A549 (cell line): ENCODE results near the gene SYCN. TPM values are rescaled to one million over a fixed set of nuclear protein-coding genes. Genes with fewer than 3 reads are reported as not detected.

ENCODE experiments used
- ATAC-seq, 2 experiments: fragments of 200-7000 bp in 1 of 2; fragments of >200 bp in 1 of 2; cut with Nextera tagmentation in 1 of 2; cut with Tn5 transposase in 1 of 2; 3 replicates each; pipeline versions ENCODE4 v1.8.0 to v1.9.1; 2018 to 2020; ENCODE audit warnings: mild to moderate bottlenecking in 1 of 2, moderate library complexity in 1 of 2
- CTCF ChIA-PET: fragments of 300-600 bp; sonication (Branson Sonifier 250); formaldehyde crosslinking; extraction: SDS; loops from one replicate; lab custom pipeline; 2021; ENCODE audit warnings: antibody characterized with exemption, inconsistent platforms; lab: Yijun Ruan, JAX
- POLR2A ChIA-PET: fragments of 350-600 bp; formaldehyde crosslinking; extraction: SDS; loops from one replicate; lab custom pipeline; 2021; ENCODE audit warnings: antibody characterized with exemption, inconsistent platforms; lab: Yijun Ruan, JAX
- DNase-seq, 2 experiments: peaks; one replicate each; pipeline versions ENCODE4 v3.0.0 to v3.0.0-alpha.2; 2011 to 2016; ENCODE audit warnings: low read depth in 1 of 2, low spot score in 1 of 2
- FAIRE-seq: peaks from 2 replicates; lab custom pipeline; 2011; peaks lifted over from hg19 to GRCh38; lab: Jason Lieb, UNC
- H3K27ac ChIP-seq, 2 experiments: fragments of >200 bp; sonication (Bioruptor Twin); formaldehyde crosslinking; 3 replicates each; pipeline ENCODE4 v1.5.1; 2016 to 2017
- H3K4me1 ChIP-seq: fragments of >200 bp; sonication (Bioruptor Twin); formaldehyde crosslinking; 3 replicates; pipeline ENCODE4 v1.6.1; 2016
- H3K4me2 ChIP-seq: fragments of >200 bp; sonication (Bioruptor Twin); formaldehyde crosslinking; 3 replicates; pipeline ENCODE4 v1.6.1; 2016
- H3K4me3 ChIP-seq: fragments of >200 bp; sonication (Bioruptor Twin); formaldehyde crosslinking; 3 replicates; pipeline ENCODE4 v1.5.1; 2016
- H3K9me3 ChIP-seq: fragments of >200 bp; sonication (Bioruptor Twin); formaldehyde crosslinking; 3 replicates; pipeline ENCODE4 v1.6.1; 2016
- ATOH8 ChIP-seq: fragments of 250-450 bp; sonication (Bioruptor Pico); IDR thresholded peaks from 2 replicates; pipeline ENCODE4 v1.5.0; 2020; ENCODE audit warnings: low read depth, mild to moderate bottlenecking, moderate library complexity
- EHF ChIP-seq: fragments of 250-450 bp; sonication (Bioruptor Pico); IDR thresholded peaks from 2 replicates; pipeline ENCODE4 v1.5.0; 2020; ENCODE audit warnings: mild to moderate bottlenecking
- EHMT2 ChIP-seq: fragments of 200-600 bp; sonication (generic); IDR thresholded peaks from 2 replicates; pipeline ENCODE4 v1.6.1; 2016; ENCODE audit warnings: antibody characterized with exemption, low read depth, mild to moderate bottlenecking, moderate library complexity
- FOSB ChIP-seq: fragments of 250-450 bp; sonication (Bioruptor Pico); IDR thresholded peaks from 2 replicates; pipeline ENCODE4 v1.5.0; 2020; ENCODE audit warnings: mild to moderate bottlenecking, moderate library complexity
- FOSL2 ChIP-seq, 2 experiments: fragments of 450-650 bp in 1 of 2; fragments of >200 bp in 1 of 2; sonication (Bioruptor Twin) in 1 of 2; formaldehyde crosslinking; IDR thresholded peaks; 2 replicates each; pipeline versions ENCODE4 v1.5.0 to v1.6.1; 2016 to 2020; ENCODE audit warnings: mild to moderate bottlenecking in 1 of 2, moderate library complexity in 1 of 2
- FOXS1 ChIP-seq: fragments of 250-450 bp; sonication (Bioruptor Pico); IDR thresholded peaks from 2 replicates; pipeline ENCODE4 v1.5.0; 2020; ENCODE audit warnings: mild to moderate bottlenecking, moderate library complexity
- GATA3 ChIP-seq: IDR thresholded peaks from 2 replicates; pipeline ENCODE4 v1.6.1; 2012; ENCODE audit warnings: borderline replicate concordance
- HEYL ChIP-seq: fragments of 250-450 bp; sonication (Bioruptor Pico); IDR thresholded peaks from 2 replicates; pipeline ENCODE4 v1.8.0; 2021; ENCODE audit warnings: mild to moderate bottlenecking, moderate library complexity
- HOXB5 ChIP-seq: fragments of 250-450 bp; sonication (Bioruptor Pico); IDR thresholded peaks from 2 replicates; pipeline ENCODE4 v1.5.0; 2020; ENCODE audit warnings: mild to moderate bottlenecking, moderate library complexity
- JUNB ChIP-seq: fragments of >200 bp; sonication (Bioruptor Twin); formaldehyde crosslinking; IDR thresholded peaks from 2 replicates; pipeline ENCODE4 v1.6.1; 2016
- KDM1A ChIP-seq: fragments of 200-600 bp; sonication (generic); IDR thresholded peaks from 2 replicates; pipeline ENCODE4 v1.6.1; 2016; ENCODE audit warnings: low read depth, mild to moderate bottlenecking
- KDM5A ChIP-seq: fragments of 200-600 bp; sonication (generic); IDR thresholded peaks from 2 replicates; pipeline ENCODE4 v1.6.1; 2016; ENCODE audit warnings: antibody characterized with exemption, mild to moderate bottlenecking
- MAFK ChIP-seq: fragments of 450-650 bp; IDR thresholded peaks from 2 replicates; pipeline ENCODE4 v1.6.1; 2014; ENCODE audit not compliant: partially characterized antibody
- MAZ ChIP-seq: fragments of 150-350 bp; IDR thresholded peaks from 2 replicates; pipeline ENCODE4 v1.6.1; 2014; ENCODE audit warnings: antibody characterized with exemption, low read depth, low read length, borderline replicate concordance
- MYC ChIP-seq: IDR thresholded peaks from 2 replicates; pipeline ENCODE4 v1.6.1; 2012; ENCODE audit warnings: mild to moderate bottlenecking, inconsistent platforms, low read length, improper control_type of control experiment, borderline replicate concordance
- NFE2L2 ChIP-seq: fragments of 150-350 bp; conservative IDR thresholded peaks from 2 replicates; pipeline ENCODE4 v1.6.1; 2014; ENCODE audit warnings: low read length
- NPAS2 ChIP-seq: fragments of 250-450 bp; sonication (Bioruptor Pico); IDR thresholded peaks from 2 replicates; pipeline ENCODE4 v1.8.0; 2022; ENCODE audit warnings: mild to moderate bottlenecking, moderate library complexity, borderline replicate concordance
- NR3C1 ChIP-seq: fragments of >200 bp; sonication (Bioruptor Twin); formaldehyde crosslinking; IDR thresholded peaks from 3 replicates; pipeline ENCODE4 v1.6.1; 2017
- PBX3 ChIP-seq: IDR thresholded peaks from 2 replicates; pipeline ENCODE4 v1.6.1; 2012
- PHF8 ChIP-seq: fragments of 200-600 bp; sonication (generic); IDR thresholded peaks from 2 replicates; pipeline ENCODE4 v1.6.1; 2016; ENCODE audit warnings: low read depth, mild to moderate bottlenecking, antibody characterized with exemption, moderate library complexity, borderline replicate concordance
- POLR2A ChIP-seq: IDR thresholded peaks from 2 replicates; pipeline ENCODE4 v1.6.1; 2012; ENCODE audit warnings: mild to moderate bottlenecking, low read length
- POLR2AphosphoS2 ChIP-seq: conservative IDR thresholded peaks from 2 replicates; pipeline ENCODE4 v1.6.1; 2012; ENCODE audit warnings: low read length, improper control_type of control experiment, inconsistent platforms
- RAD21 ChIP-seq, 2 experiments: fragments of >200 bp in 1 of 2; sonication (Bioruptor Twin) in 1 of 2; formaldehyde crosslinking in 1 of 2; IDR thresholded peaks in 1 of 2; conservative IDR thresholded peaks in 1 of 2; 2 replicates in 1 of 2; 3 replicates in 1 of 2; pipeline ENCODE4 v1.6.1; 2012 to 2018; ENCODE audit warnings: inconsistent platforms in 1 of 2
- RARB ChIP-seq: fragments of 250-450 bp; sonication (Bioruptor Pico); IDR thresholded peaks from 2 replicates; pipeline ENCODE4 v1.8.0; 2021; ENCODE audit warnings: mild to moderate bottlenecking, moderate library complexity
- RFX5 ChIP-seq: fragments of 450-650 bp; IDR thresholded peaks from 2 replicates; pipeline ENCODE4 v1.7.1; 2014; ENCODE audit warnings: antibody characterized with exemption, mild to moderate bottlenecking, moderate library complexity
- RNF2 ChIP-seq: fragments of 200-600 bp; sonication (generic); IDR thresholded peaks from 2 replicates; pipeline ENCODE4 v1.6.1; 2016; ENCODE audit warnings: low read depth, mild to moderate bottlenecking, antibody characterized with exemption, moderate library complexity, borderline replicate concordance
- SMC3 ChIP-seq: fragments of >200 bp; sonication (Bioruptor Twin); formaldehyde crosslinking; IDR thresholded peaks from 3 replicates; pipeline ENCODE4 v1.6.1; 2018; ENCODE audit warnings: inconsistent platforms
- ZNF302 ChIP-seq: fragments of 250-450 bp; sonication (Bioruptor Pico); IDR thresholded peaks from 2 replicates; pipeline ENCODE4 v1.9.0; 2021; ENCODE audit warnings: inconsistent platforms, mild to moderate bottlenecking, moderate library complexity
- WGBS: methylation state at CpG from one replicate; pipeline ENCODE4 v1.1.6; 2017; ENCODE audit errors: missing lambda C conversion rate; 5-methylcytosine and 5-hydroxymethylcytosine counted together
- polyA plus RNA-seq, 4 experiments: library from polyadenylated mRNA; depleted of rRNA in 3 of 4; stranded (reverse); fragments of >200 nt; fragmentation: RNase III in 1 of 4; extraction: RNeasy Plus Mini Kit Qiagen cat#74134 plus additional on column Dnase treatment in 1 of 4; gene quantifications; 2 replicates in 3 of 4; 3 replicates in 1 of 4; pipeline ENCODE4 v1.2.3, GENCODE V29; 2011 to 2017
- TF ChIP-seq, protein P1 (sequence below): fragments of >200 bp; sonication (Bioruptor Twin); formaldehyde crosslinking; IDR thresholded peaks from 3 replicates; pipeline ENCODE4 v1.6.1; 2016

The SYCN gene
- polyA plus RNA-seq, 2 of the 4 experiments (the other 2 are of a cell fraction) = not detected

- 42% methylated on average over 2 of the region's 2 CpGs for WGBS
- Histone ChIP-seq H3K4me2 (no peak overlapping the region), H3K4me1 (no peaks in the 10 kb centered on the region), H3K27ac (no peak overlapping the region), H3K9me3 (no peaks in the 10 kb centered on the region), H3K4me3 (no peak overlapping the region)
- POLR2A ChIA-PET = no interaction called here
- DNase-seq (no peak), ATAC-seq (no peak), FAIRE-seq (peak; percentile 78)
- no peak for TF ChIP-seq ZNF302 (CRISPR knock-in tag)
- CTCF ChIA-PET = interaction anchor here (0.6 to 2.0 kb wide), 8 partner anchors 8 to 833 kb away, joined by 3 to 5 read pairs (median 3); no protein-coding TSS in a partner anchor
These were observed 26.2 kb upstream of the SYCN start for GRCh38 chr19:39230096-39230764.

GRCh38 chr19:39224910-39225309 lies 20.8 kb upstream of the SYCN start:
- DNase-seq (peak in 1 of 2 experiments; percentile 49), FAIRE-seq (no peak), ATAC-seq (peak in 1 of 2 experiments; percentile 14; a peak in 1 of 6 replicates)
- Histone ChIP-seq H3K4me3 (no peak overlapping the region), H3K27ac (no peak overlapping the region), H3K4me2 (no peak overlapping the region), H3K4me1 (no peaks in the 10 kb centered on the region), H3K9me3 (no peaks in the 10 kb centered on the region)
- ChIA-PET POLR2A (no interaction called here), CTCF (interaction anchor here (0.8 to 2.2 kb wide), 8 partner anchors 9 to 822 kb away, joined by 3 to 9 read pairs (median 4); partner anchors contain the start of gene FAM98C)
- 19% methylated on average over 3 of the region's 3 CpGs for WGBS
- TF ChIP-seq FOSL2 (IDR thresholded peaks at IDR 0.05) = no peak
- TF ChIP-seq FOSL2 (CRISPR knock-in tag; IDR thresholded peaks at IDR 0.05) = peak; percentile 44
- no peak for TF ChIP-seq ATOH8 (CRISPR knock-in tag)
- no peak for TF ChIP-seq PBX3
- TF ChIP-seq PHF8 = no peak
- no peak for TF ChIP-seq POLR2A
- TF ChIP-seq FOSB = no peak
- TF ChIP-seq RAD21 (conservative IDR thresholded peaks at IDR 0.05 in 1 of 2, IDR thresholded peaks at IDR 0.05 in 1 of 2) = 0 out of 5 replicates have a peak, but pooled peaks of 1 of the 2 experiments have one; percentile 8
- TF ChIP-seq RARB (CRISPR knock-in tag) = no peak
- TF ChIP-seq RFX5 = no peak
- TF ChIP-seq HOXB5 = no peak
- no peak for TF ChIP-seq EHMT2
- TF ChIP-seq NPAS2 (CRISPR knock-in tag) = no peak
- no peak for TF ChIP-seq NR3C1
- no peak for TF ChIP-seq EHF
- no peak for TF ChIP-seq NFE2L2
- TF ChIP-seq MAFK = no peak
- no peak for TF ChIP-seq MYC
- no peak for TF ChIP-seq FOXS1 (CRISPR knock-in tag)

- no peaks in the 10 kb centered on the region; the same call in 2 of the 3 replicates for H3K9me3 ChIP-seq
- FAIRE-seq (peak; percentile 79), ATAC-seq (peak; percentile 72 to 84; a peak in 5 of 6 replicates), DNase-seq (peak in 1 of 2 experiments; percentile 74)
- no peaks in the 10 kb centered on the region for H3K4me1 ChIP-seq
- ChIA-PET POLR2A (no interaction called here), CTCF (interaction anchor here (0.9 to 1.5 kb wide), 2 partner anchors 32 to 122 kb away, joined by 4 to 5 read pairs; no protein-coding TSS in a partner anchor)
- H3K4me2 ChIP-seq = no peak overlapping the region
- no peak overlapping the region for H3K4me3 ChIP-seq
- H3K27ac ChIP-seq = no peak overlapping the region
- WGBS = 14% methylated on average over 4 of the region's 4 CpGs
- TF ChIP-seq ATOH8 (CRISPR knock-in tag) = no peak
- peak; percentile 19; the same call in 1 of the 2 replicates for TF ChIP-seq RNF2
- TF ChIP-seq EHMT2 = peak; percentile 96
- TF ChIP-seq HEYL (CRISPR knock-in tag) = no peak
- TF ChIP-seq NFE2L2 = no peak
- TF ChIP-seq KDM5A = no peak
- 0 out of 2 replicates have a peak, but pooled peaks have one; percentile 45 for TF ChIP-seq FOXS1 (CRISPR knock-in tag)
- TF ChIP-seq POLR2AphosphoS2 = no peak
- TF ChIP-seq JUNB = no peak
- TF ChIP-seq SMC3 = no peak
- TF ChIP-seq GATA3 = no peak
- TF ChIP-seq PHF8 = no peak
- no peak for TF ChIP-seq KDM1A
- TF ChIP-seq MAZ = no peak
- TF ChIP-seq, protein P1, sequence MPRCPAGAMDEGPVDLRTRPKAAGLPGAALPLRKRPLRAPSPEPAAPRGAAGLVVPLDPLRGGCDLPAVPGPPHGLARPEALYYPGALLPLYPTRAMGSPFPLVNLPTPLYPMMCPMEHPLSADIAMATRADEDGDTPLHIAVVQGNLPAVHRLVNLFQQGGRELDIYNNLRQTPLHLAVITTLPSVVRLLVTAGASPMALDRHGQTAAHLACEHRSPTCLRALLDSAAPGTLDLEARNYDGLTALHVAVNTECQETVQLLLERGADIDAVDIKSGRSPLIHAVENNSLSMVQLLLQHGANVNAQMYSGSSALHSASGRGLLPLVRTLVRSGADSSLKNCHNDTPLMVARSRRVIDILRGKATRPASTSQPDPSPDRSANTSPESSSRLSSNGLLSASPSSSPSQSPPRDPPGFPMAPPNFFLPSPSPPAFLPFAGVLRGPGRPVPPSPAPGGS = no peak
- no peak for TF ChIP-seq EHF
- TF ChIP-seq NR3C1 = no peak
These were observed 19.7 kb upstream of the SYCN start for GRCh38 chr19:39223703-39224279.
